ENCODE measurements around the gene BCKDK. TPM values are rescaled to one million over a fixed set of nuclear protein-coding genes. Genes with fewer than 3 reads are reported as not detected.

The BCKDK gene
- polyA plus RNA-seq, 1 of the 3 experiments (the other 2 are of a cell fraction): 73.2 TPM

GRCh38 chr16:31063495-31063842, 44.7 kb upstream of the BCKDK start:
- DNase-seq: no peak
- H3K36me3 ChIP-seq (replicated peaks in 1 of 2; ENCODE audit: control insufficient read depth in 1 of 2, insufficient read depth in 2 of 2, low read length in 1 of 2): peaks cover 14 to 24% of the 10 kb centered on the region in 2 experiments
- H3K9me2 ChIP-seq: no peaks in the 10 kb centered on the region
- H3K79me2 ChIP-seq (ENCODE audit: insufficient read depth): peaks cover 77% of the 10 kb centered on the region
- no peaks in the 10 kb centered on the region for H3K27me3 ChIP-seq (ENCODE audit: insufficient read depth)
- no peak overlapping the region for H3K4me3 ChIP-seq (ENCODE audit: low read depth in 2 of 2, low read length in 1 of 2)
- WGBS (ENCODE audit: low lambda C conversion rate): 96% methylated on average over 8 of the region's 9 CpGs
- ChIA-PET POLR2A (no interaction called here), CTCF (interaction anchor here (1.3 kb wide), 1 partner anchor 8 kb away, joined by 3 read pairs; no protein-coding TSS in a partner anchor)
- H3K4me1 ChIP-seq (ENCODE audit: control insufficient read depth in 1 of 2, insufficient read depth in 2 of 2, low read depth in 1 of 2, low read length in 1 of 2): peaks cover 0 to 11% of the 10 kb centered on the region in 2 experiments; a peak in 3 of 4 replicates
- no peak overlapping the region for H2AFZ ChIP-seq (ENCODE audit: low read depth)
- TF ChIP-seq RXRA (IDR thresholded peaks at IDR 0.05; ENCODE audit: borderline replicate concordance, low read depth) (no peak), CHD2 (IDR thresholded peaks at IDR 0.05; ENCODE audit: low read length, partially characterized antibody) (no peak), GABPA (IDR thresholded peaks at IDR 0.05; ENCODE audit: low read depth) (no peak), FOSL2 (IDR thresholded peaks at IDR 0.05; ENCODE audit: borderline replicate concordance, low read depth) (no peak), SMC3 (IDR thresholded peaks at IDR 0.05; ENCODE audit: low read depth, low read length) (no peak), RAD21 (IDR thresholded peaks at IDR 0.05; ENCODE audit: low read length) (no peak), MEF2A (IDR thresholded peaks at IDR 0.05; ENCODE audit: borderline replicate concordance, low read depth) (no peak), NFIC (IDR thresholded peaks at IDR 0.05; ENCODE audit: borderline replicate concordance) (no peak), ZBTB33 (IDR thresholded peaks at IDR 0.05; ENCODE audit: borderline replicate concordance, low read depth) (no peak), EZH2phosphoT487 (IDR thresholded peaks at IDR 0.05; ENCODE audit: borderline replicate concordance, low read depth) (no peak), JUND (IDR thresholded peaks at IDR 0.05) (no peak)
- H3K9me3 ChIP-seq: no peaks in the 10 kb centered on the region
- H3F3A ChIP-seq (replicated peaks; ENCODE audit: insufficient read depth): peaks cover 17% of the 10 kb centered on the region
- no peak overlapping the region for H3K9ac ChIP-seq
- H3K4me2 ChIP-seq: no peak overlapping the region
- H3K27ac ChIP-seq (ENCODE audit: low read depth in 2 of 2, low read length in 1 of 2): no peak overlapping the region
- no peaks in the 10 kb centered on the region for H4K20me1 ChIP-seq (ENCODE audit: insufficient read depth)

GRCh38 chr16:31063843-31064611, 44.2 kb upstream of the BCKDK start:
- H4K20me1 ChIP-seq (ENCODE audit: insufficient read depth): no peaks in the 10 kb centered on the region
- peaks cover 83% of the 10 kb centered on the region for H3K79me2 ChIP-seq (ENCODE audit: insufficient read depth)
- TF ChIP-seq FOSL2 (IDR thresholded peaks at IDR 0.05; ENCODE audit: borderline replicate concordance, low read depth): no peak
- TF ChIP-seq RAD21 (IDR thresholded peaks at IDR 0.05; ENCODE audit: low read length): no peak
- no peak for TF ChIP-seq YY1 (IDR thresholded peaks at IDR 0.05; ENCODE audit: low read depth)
- TF ChIP-seq ELF1 (IDR thresholded peaks at IDR 0.05): no peak
- no peak for TF ChIP-seq MXI1 (IDR thresholded peaks at IDR 0.05; ENCODE audit: low read depth, low read length)
- no peak for TF ChIP-seq JUND (IDR thresholded peaks at IDR 0.05)
- H3K4me3 ChIP-seq (ENCODE audit: low read depth in 2 of 2, low read length in 1 of 2): no peak overlapping the region
- no peaks in the 10 kb centered on the region for H3K9me2 ChIP-seq
- H3F3A ChIP-seq (replicated peaks; ENCODE audit: insufficient read depth): peaks cover 17% of the 10 kb centered on the region
- H3K36me3 ChIP-seq (replicated peaks in 1 of 2; ENCODE audit: control insufficient read depth in 1 of 2, insufficient read depth in 2 of 2, low read length in 1 of 2): peaks cover 10 to 24% of the 10 kb centered on the region in 2 experiments
- POLR2A ChIA-PET: no interaction called here
- H3K9ac ChIP-seq: peak overlapping the region; percentile 37; the same call in 1 of the 2 replicates
- no peak overlapping the region for H3K4me2 ChIP-seq
- CTCF ChIA-PET: interaction anchor here (1.3 kb wide), 1 partner anchor 8 kb away, joined by 3 read pairs; no protein-coding TSS in a partner anchor
- no peaks in the 10 kb centered on the region for H3K27me3 ChIP-seq (ENCODE audit: insufficient read depth)
- peaks cover 0 to 11% of the 10 kb centered on the region in 2 experiments; a peak in 3 of 4 replicates for H3K4me1 ChIP-seq (ENCODE audit: control insufficient read depth in 1 of 2, insufficient read depth in 2 of 2, low read depth in 1 of 2, low read length in 1 of 2)
- H3K9me3 ChIP-seq: no peaks in the 10 kb centered on the region
- DNase-seq: no peak
- H2AFZ ChIP-seq (ENCODE audit: low read depth): no peak overlapping the region
- WGBS (ENCODE audit: low lambda C conversion rate): 96% methylated on average over 43 of the region's 56 CpGs
- peak overlapping the region in 1 of 2 experiments; percentile 89; a peak in 3 of 4 replicates for H3K27ac ChIP-seq (ENCODE audit: low read depth in 2 of 2, low read length in 1 of 2)
